ENCODE results near the gene PACS2. TPM values are rescaled to one million over a fixed set of nuclear protein-coding genes. Genes with fewer than 3 reads are reported as not detected.

PACS2 gene
- total RNA-seq, 1 experiment from 2014 or later: 33.3 TPM

GRCh38 chr14:105384041-105384557 lies 69.6 kb downstream of the PACS2 start:
- DNase-seq (ENCODE audit: low read depth): no peak

DNA sequence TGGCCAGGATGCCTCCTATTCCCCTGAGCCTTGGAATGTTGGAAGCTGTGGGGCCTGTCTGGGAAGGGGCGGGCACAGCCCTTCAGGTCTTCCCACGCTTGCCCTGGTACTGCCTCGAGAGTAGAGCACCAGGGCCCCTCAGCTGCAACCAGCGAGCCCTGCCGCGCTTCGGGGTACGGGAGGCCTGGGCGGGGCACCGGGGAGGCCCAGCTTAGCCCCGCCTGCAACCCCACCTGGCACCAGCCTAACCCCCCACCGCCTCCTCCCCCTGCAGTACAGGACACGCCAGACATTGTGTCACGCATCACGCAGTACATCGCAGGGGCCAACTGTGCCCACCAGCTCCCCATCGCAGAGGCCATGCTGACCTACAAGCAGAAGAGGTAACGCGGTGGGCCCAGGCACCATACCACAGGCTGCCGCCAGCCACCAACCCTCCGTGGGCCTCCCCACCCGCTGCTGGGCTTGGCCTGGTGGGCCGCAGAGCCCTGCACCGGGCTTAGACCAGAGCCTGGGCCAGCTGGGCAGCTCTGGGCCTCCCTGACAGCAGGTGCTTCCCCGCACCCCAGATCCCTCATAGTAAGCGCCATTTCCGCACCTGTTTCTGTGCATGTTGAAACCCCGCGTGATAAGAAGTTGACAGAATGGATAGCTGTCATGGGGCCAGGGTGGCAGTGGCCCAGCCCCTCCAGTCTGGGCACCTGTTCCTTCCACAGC lies 70.2 kb downstream of the PACS2 start:
- no peak for DNase-seq (ENCODE audit: low read depth)

DNA sequence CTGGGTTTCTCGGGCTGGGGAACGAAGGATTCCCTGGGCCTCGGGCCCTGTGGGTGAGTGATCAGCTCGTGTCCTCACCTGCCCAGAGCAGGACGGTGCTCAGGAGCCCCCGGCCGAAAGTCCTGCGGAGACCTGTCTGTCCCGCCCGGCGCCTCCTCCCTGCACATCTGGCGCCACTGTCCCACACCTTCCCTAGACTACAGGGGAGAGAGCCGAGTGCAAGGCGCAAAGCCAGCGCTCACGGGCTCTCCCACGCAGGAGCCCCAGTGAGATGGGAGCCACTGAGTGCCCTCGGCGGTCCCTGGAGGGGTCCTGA lies 70.7 kb downstream of the PACS2 start:
- no peak for DNase-seq (ENCODE audit: low read depth)

DNA sequence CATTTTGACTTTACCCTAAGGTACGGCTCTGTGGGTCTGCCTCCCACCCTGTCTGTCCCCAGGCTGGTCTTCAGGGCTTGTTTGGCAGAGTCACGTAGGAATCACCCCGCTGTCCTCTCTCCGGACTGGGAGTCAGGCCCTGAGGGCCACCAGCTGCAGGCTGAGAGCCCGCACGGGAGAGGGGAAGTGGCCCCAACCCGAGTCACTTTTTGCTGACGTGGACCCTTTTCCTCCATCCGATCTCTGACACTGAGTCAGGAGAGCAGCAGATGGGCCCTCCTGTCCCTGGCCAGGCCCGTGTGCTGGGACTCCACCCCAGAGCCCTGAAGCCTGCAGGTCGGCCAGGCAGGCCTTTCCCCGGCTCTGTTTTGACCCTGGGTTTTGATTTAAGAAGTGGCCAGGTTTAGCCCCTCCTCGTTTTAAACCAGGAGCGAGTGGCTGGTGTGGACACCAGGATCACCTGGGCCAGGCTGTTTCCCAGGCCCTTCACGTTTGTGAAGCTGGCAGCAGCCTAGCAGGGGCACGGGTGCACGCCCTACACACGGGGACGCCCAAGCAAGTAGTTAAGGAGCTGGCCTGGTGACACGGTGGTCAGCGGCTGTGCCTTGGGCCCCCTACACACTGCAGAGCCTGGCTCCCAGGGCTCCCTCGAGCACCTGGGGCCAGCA lies 71.3 kb downstream of the PACS2 start:
- no peak for DNase-seq (ENCODE audit: low read depth)

GRCh38 chr14:105386581-105387529 lies 72.3 kb downstream of the PACS2 start:
- no peak for DNase-seq (ENCODE audit: low read depth)

DNA sequence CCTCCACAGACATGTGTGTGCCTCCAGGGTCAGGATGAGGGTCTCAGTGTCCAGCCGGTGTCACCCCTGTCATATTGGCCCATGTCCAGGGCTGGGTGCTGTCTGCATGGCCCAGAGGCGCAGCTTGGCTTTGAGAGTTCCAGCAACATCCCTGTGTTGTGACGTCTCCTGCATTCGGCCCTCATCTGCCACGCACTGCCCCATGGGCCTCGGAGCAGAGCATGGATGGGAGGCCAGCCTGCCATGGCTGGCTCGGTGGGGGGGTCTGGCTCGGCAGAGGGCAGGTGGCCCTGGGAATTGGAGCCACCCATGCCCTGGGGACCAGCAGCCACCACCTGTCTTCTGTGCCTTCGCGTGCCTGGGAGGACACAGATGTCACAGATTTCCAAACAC lies 73.0 kb downstream of the PACS2 start:
- DNase-seq (ENCODE audit: low read depth): no peak

GRCh38 chr14:105388110-105388951 lies 73.8 kb downstream of the PACS2 start:
- DNase-seq (ENCODE audit: low read depth): no peak

DNA sequence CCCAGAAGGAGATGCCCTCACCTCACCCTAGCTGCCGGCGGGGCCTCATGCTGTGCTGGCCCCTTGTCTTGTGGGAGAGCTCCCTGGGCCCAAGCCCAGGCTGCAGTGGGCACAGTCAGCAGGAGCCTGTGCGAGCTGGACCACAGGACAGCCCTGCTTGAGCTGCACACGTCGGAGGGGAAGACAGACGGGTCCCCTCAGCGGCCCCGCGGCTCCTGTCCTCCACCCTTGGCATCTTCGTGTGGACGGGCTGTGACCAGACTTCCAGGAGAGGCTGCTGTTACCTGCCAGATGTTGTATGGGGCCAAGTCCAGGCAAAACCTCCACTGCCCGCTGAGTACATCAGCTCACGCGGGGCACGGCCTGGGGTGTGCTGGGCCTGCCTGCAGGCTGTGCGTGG lies 74.4 kb downstream of the PACS2 start:
- no peak for DNase-seq (ENCODE audit: low read depth)

DNA sequence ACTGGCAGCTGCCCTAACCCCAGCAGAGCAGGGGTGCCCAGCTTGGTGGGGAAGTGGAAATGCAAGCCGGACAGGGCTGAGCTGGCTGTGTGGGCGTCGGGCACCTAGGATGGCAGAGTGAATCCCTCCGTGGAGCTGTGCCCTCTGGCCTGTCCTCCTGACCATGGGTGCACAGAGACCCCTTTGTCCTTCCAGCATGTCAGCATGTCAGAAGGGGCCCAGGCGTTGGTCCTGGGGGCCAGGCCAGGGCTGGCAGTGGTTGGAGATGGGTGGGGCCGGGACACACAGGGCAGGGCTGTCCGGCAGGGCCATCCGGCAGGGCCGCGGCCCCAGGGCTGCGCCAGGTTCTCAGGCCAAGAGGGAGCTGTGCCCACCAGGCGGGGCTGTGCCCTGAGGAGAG lies 75.0 kb downstream of the PACS2 start:
- DNase-seq (ENCODE audit: low read depth): no peak

- no peak for DNase-seq (ENCODE audit: low read depth)
Observed at GRCh38 chr14:105389976-105390848, 75.7 kb downstream of the PACS2 start.

DNA sequence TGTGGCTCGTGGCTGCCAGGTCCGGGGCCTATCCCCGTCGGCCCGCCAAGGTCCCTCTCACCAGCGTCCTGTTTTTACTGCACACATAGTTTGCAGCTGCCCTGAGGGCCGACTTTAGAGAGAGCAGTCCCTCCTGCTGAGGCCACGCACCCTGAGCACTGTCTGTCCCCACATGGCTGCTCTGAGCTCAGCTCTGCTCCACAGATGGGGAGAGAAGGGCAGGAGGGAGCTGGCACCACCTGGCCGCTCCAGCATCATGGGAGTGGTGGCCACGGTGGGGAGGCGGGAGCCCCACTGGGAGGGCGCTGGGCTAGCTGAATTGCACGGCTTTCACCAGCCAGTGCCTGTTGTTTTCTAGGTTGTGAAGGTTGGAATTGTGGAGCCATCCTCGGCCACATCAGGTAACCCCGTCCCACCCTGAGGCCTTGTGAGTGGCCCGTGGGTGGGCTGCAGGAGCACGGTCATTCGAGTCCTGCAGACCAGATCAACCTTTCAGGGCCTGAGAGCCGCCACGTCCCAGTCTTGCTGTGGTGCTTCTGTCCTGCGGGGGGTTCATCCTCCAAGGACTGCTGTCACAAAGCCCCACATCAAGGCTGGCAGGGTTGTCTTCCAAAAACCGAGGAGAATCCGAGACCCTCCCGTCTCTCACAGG lies 76.4 kb downstream of the PACS2 start:
- DNase-seq (ENCODE audit: low read depth): no peak

DNA sequence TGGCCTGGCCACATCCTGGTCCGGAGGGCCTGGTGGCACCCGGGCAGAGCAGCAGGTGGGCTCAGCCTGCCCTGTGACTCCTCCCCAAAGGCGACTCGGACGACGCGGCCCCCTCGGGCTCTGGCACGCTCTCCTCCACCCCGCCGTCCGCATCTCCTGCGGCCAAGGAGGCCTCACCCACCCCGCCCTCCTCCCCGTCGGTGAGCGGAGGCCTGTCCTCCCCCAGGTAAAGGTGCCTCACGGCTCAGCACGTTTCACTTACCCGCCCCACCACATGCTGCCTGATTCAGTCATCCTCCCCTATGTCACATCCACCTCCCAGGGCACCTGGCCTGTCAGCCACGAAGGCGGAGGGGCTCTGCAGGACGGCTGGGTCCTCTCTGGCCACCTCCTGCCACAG lies 77.0 kb downstream of the PACS2 start:
- DNase-seq (ENCODE audit: low read depth): no peak

DNA sequence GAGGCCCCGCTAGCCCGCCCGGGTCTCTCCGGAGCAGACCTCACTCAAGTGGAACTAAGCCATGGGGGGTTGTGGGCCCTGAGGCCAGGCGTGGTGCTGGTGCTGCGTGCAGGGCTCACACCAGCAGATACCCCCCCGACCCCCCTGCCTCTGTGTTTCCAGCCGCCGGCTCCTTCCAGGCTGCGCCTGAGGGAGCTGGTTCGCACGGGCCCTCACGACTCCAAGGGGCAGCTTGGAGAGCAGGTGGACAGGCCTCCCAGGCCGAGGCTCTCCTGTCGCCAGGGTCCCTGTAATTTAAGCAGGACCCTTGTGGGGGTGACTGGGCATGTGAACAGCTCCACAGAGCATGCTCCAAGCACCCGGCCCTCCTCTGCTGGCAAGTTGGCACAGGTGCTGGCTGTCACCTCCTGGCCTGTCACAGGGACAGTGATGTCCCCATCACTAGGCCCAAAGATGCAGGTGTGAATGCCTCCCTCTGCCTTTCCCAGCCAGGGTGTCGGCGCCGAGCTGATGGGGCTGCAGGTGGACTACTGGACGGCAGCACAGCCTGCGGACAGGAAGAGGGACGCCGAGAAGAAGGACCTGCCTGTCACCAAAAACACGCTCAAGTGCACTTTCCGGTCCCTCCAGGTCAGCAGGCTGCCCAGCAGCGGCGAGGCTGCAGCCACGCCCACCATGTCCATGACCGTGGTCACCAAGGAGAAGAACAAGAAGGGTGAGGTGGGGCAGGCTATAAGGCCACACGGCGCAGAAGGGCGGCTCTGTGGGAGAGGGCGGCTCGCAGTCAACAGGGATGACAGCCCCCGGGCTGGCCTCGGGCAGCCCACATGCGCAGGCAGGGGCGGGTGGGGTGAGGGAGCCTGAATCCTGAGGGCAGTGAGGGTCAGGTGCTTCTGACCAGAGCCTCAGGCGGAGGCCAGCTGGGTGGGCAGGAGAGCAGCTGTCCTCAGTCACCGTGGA lies 77.9 kb downstream of the PACS2 start:
- no peak for DNase-seq (ENCODE audit: low read depth)

DNA sequence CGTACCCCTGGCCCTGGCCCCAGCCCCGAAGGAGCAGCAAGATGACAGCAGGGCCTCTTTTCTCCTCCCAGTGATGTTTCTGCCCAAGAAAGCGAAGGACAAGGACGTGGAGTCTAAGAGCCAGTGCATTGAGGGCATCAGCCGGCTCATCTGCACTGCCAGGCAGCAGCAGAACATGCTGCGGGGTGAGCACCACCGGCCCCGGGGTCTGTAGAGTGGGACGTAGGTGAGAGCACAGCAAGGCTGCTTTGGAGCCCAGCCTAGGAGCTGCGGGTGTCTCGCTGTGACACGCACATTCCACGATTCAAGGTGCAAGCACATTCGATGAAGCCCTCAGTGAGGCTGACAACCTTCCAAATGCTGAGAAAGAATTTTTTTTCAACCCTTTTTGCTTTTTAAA lies 78.6 kb downstream of the PACS2 start:
- DNase-seq (ENCODE audit: low read depth): no peak

GRCh38 chr14:105394714-105395537 lies 80.4 kb downstream of the PACS2 start:
- no peak for DNase-seq (ENCODE audit: low read depth)

DNA sequence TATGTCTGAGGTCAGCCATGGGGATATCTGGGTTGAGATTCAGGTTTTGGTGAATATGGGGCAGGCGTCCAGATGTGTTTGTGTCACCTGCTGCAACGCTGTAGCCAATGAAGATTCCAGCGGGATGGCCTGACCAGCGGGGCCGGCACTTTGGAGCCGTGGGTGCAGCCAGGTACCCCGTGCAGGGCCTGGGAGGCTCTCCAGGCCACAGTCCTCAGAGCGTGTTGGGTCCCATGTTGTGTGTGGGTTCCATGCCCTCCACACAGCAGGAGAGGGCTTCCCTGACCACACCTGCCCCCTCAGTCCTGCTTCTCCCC lies 80.9 kb downstream of the PACS2 start:
- no peak for DNase-seq (ENCODE audit: low read depth)

DNA sequence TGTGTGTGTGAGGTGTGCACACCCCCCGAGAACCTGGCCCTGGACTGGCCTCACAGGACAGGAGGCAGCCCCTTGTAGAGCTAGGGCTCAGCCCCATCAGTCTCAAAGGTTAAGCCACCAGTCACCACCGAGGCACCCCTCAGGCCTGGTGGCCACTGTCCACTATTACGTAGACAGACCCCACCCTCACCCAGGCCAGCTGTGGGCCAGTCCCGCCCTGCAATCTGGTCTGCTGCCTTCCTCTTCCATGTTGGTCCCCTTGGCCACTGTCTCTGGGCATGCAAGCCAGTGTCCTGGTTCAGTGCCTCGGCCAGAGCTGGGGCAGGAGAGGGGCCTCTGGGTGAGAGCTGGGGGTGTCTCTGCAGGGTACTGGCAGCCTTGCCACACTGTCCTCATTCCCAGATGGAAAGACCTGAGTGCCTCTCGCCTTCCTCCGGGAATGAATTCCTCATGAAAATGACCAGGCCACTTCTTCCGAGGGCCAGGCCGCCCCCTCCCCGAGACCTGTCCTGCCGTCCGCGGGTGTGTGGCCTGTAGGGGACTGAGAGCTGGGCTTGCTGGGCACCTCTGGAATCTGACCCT lies 82.9 kb downstream of the PACS2 start:
- no peak for DNase-seq (ENCODE audit: low read depth)

Measured in HT1080 (cell line).